OCI-LY1 (cell line): Measurements from ENCODE around the gene RFTN1.
A peak's percentile ranks its signal among the peaks of the same experiment; 100 is the strongest.

Source experiments
- EZH2 ChIP-seq: fragments of 200-600 bp; sonication (generic), shearing (Covaris generic); IDR thresholded peaks from 2 replicates; pipeline ENCODE4 v1.8.0; 2017; ENCODE audit warnings: borderline replicate concordance, mixed run types, mild to moderate bottlenecking, antibody characterized with exemption, low read length, moderate library complexity, mixed read lengths
- TF ChIP-seq, protein P1 (sequence below): fragments of 200-600 bp; sonication (generic), shearing (Covaris generic); IDR thresholded peaks from 2 replicates; pipeline ENCODE4 v1.5.1; 2017; ENCODE audit warnings: mild to moderate bottlenecking, antibody characterized with exemption, low read length, moderate library complexity, mixed read lengths

DNA sequence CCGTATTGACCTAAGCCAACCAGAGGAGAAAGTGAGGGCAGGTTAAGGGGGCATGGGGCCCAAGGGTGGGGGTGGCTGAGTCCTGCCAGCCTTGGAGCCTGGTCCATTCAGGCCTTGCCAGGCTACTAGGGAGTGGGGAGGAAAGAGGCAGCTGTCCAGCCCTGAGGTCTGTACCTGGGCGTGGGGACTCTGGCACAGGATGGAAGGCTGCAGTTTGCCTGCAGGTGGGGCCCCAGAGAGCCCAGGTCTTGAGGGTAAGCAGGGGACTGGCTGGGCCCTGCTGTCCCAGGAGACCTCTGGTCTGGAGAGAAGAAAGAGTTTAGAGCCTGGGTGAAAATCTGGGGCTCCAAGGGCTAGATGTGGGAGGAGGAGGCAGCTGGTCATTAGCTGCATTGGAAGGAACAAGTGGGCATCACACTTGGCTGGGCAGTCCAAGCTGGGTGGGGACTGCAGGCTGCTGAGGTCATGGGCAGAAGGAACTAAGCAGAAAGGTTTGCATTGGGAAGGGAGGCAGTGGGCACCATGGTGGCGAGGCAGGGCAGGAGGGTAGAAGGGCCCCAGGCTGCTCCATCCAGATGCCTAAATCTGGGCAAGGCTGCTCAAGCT lies 140.1 kb downstream of the RFTN1 start:
- TF ChIP-seq, protein P1, sequence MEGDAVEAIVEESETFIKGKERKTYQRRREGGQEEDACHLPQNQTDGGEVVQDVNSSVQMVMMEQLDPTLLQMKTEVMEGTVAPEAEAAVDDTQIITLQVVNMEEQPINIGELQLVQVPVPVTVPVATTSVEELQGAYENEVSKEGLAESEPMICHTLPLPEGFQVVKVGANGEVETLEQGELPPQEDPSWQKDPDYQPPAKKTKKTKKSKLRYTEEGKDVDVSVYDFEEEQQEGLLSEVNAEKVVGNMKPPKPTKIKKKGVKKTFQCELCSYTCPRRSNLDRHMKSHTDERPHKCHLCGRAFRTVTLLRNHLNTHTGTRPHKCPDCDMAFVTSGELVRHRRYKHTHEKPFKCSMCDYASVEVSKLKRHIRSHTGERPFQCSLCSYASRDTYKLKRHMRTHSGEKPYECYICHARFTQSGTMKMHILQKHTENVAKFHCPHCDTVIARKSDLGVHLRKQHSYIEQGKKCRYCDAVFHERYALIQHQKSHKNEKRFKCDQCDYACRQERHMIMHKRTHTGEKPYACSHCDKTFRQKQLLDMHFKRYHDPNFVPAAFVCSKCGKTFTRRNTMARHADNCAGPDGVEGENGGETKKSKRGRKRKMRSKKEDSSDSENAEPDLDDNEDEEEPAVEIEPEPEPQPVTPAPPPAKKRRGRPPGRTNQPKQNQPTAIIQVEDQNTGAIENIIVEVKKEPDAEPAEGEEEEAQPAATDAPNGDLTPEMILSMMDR = peak; percentile 30; the same call in 1 of the 2 replicates
- no peak for TF ChIP-seq EZH2
